ES-I3 (cell line): Measurements from ENCODE around the gene ALPL.

ENCODE experiments used
- H3K36me3 ChIP-seq: 2 replicates; pipeline ENCODE4 v1.6.1; 2013; ENCODE audit warnings: mild to moderate bottlenecking, low read length, control low read depth, moderate library complexity; ENCODE audit not compliant: insufficient read depth
- H3K4me1 ChIP-seq: 2 replicates; pipeline ENCODE4 v1.6.1; 2013; ENCODE audit warnings: mild to moderate bottlenecking, control low read depth, low read length; ENCODE audit not compliant: insufficient read depth
- H3K9ac ChIP-seq: 2 replicates; pipeline ENCODE4 v1.6.1; 2013; ENCODE audit warnings: low read depth, mild to moderate bottlenecking, low read length, moderate library complexity
- H3K9me3 ChIP-seq: 2 replicates; pipeline ENCODE4 v1.6.1; 2013; ENCODE audit warnings: mild to moderate bottlenecking, low read length, moderate library complexity; ENCODE audit not compliant: control insufficient read depth, insufficient read depth

Gene ALPL

DNA sequence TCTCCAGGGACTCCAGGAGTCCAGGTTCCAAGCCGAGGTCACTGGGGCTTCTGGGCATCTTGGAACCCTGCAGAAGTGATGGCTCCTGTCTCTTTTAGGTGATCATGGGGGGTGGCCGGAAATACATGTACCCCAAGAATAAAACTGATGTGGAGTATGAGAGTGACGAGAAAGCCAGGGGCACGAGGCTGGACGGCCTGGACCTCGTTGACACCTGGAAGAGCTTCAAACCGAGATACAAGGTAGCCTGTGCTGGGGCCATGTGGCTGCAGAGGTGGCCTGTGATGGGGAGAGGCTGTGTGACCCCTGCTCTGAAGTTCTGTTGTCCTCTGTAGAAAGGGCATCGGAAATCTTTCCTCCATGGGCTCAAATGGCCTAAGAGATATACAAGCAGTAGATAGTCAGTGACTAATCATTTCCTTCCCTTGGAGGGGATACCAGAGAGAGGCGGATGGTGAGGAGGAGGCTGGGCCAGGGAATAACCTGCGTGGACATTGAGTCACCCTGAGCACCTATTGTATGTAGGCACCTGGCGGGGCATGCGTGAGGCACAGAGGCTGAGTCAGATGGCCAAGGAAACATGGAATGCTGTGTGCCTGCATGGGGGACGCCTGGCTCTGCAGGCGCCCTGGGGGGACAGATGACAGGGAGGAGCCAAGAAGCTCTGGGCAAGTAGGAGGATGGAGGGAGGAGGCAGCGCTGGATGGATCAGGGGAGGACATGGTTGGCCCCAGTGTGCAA, 59.0 kb downstream of the ALPL start:
- H3K4me1 ChIP-seq = 0 out of 2 replicates have a peak, but pooled peaks cover 3% of the 10 kb centered on the region
- no peaks in the 10 kb centered on the region; the same call in 1 of the 2 replicates for H3K36me3 ChIP-seq
- H3K9ac ChIP-seq = no peak overlapping the region
- no peaks in the 10 kb centered on the region for H3K9me3 ChIP-seq

DNA sequence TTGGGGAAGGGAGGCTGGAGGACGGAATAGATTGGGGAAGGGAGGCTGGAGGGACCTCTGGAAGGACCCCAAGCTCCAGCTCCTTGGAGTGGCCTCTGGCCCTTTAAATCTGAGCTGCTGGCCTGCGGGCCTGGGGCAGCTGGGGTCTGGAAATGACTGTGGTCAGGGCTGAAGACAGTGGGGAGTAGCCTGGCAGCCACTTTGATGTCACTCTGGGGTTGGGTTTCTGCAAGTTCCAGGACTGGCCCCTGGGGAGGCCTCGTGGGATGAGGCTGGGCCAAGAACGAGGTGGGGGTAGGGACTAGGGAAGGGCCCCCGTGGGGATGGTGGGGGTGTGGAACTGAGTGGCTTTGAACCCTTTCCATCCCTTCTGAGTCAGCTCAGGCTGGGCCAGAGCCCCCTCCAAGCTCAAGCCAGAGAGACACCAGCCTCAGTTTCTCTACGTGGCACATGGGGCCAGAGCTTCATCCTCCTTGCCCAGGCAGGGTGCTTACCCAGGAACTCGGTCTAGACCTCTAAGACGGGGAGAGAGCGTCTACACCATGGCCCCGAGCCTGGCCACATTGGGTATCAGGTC, 59.7 kb downstream of the ALPL start:
- Histone ChIP-seq H3K4me1 (peaks cover 3% of the 10 kb centered on the region; the same call in 1 of the 2 replicates), H3K9ac (no peak overlapping the region), H3K9me3 (no peaks in the 10 kb centered on the region), H3K36me3 (no peaks in the 10 kb centered on the region; the same call in 1 of the 2 replicates)

DNA sequence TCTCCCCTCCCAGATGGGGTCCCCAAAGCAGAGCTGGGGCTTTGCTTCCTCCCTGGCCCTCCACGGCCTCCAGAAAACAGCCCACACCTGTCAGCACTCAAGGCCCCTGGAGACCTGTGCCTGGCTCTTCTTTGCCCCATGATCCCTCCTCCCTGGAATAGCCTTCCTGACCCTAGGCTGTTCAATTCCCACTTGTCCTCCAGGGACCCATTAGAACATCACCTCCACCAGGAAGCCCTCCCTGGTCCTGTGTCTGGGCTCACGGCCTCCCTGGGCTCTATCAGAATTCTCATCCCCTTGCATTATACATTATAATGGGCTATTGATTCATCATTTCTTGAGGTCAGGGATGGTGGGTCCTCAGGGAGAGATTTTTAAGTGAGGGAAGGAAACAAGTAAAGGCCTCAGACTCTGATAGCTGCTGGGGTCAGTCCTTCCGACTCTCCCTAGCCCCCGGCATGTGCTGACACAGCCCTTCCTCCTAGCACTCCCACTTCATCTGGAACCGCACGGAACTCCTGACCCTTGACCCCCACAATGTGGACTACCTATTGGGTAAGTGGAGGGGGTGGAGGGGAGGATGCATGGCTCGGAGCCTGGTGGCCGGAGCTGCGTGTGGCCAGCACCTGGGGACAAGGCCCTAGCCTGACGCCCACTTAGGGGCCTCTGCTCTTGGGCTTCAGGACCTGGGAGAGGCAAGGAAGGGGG, 60.8 kb downstream of the ALPL start:
- no peak overlapping the region for H3K9ac ChIP-seq
- H3K9me3 ChIP-seq = no peaks in the 10 kb centered on the region
- peaks cover 10% of the 10 kb centered on the region; the same call in 1 of the 2 replicates for H3K4me1 ChIP-seq
- H3K36me3 ChIP-seq = no peaks in the 10 kb centered on the region

DNA sequence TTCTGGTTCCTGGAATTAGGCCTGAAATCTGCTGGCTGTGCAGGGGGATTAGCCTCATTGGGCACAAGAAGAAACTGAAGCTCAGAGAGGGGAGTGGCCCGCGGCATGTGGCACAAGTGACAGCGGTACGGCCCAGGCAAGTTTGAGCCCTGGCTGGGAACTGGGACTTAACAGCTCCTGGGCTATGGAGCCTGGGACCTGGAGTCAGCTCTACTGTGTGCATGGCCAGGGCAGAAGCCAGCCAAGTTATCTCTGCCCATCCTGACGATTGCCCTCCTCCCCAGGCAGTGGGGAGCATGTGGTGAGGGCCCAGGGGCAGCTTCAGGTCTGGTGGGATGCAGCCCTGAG, 61.3 kb downstream of the ALPL start:
- Histone ChIP-seq H3K36me3 (no peaks in the 10 kb centered on the region), H3K9ac (no peak overlapping the region), H3K9me3 (no peaks in the 10 kb centered on the region), H3K4me1 (peaks cover 14% of the 10 kb centered on the region; the same call in 1 of the 2 replicates)

DNA sequence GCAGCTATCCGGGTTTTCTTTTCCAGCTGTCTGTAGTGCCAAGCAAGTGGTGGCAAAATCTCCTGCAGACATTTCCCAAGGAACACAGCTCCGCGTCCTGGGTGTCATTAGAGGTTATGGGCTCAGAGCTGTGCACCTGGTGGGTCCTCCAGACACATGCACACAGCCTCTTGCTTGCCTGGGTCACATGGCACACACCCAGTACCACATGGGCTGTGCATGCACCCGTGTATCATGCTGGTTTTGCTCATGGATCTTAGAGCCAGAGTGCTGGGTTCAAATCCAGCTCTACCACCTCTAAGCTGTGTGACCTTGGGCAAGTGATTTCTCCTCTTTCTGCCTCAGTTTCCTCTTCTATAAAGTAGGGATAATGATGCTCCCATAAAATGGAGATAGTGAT, 61.7 kb downstream of the ALPL start:
- Histone ChIP-seq H3K4me1 (peaks cover 14% of the 10 kb centered on the region; the same call in 1 of the 2 replicates), H3K36me3 (no peaks in the 10 kb centered on the region), H3K9me3 (no peaks in the 10 kb centered on the region), H3K9ac (no peak overlapping the region)

DNA sequence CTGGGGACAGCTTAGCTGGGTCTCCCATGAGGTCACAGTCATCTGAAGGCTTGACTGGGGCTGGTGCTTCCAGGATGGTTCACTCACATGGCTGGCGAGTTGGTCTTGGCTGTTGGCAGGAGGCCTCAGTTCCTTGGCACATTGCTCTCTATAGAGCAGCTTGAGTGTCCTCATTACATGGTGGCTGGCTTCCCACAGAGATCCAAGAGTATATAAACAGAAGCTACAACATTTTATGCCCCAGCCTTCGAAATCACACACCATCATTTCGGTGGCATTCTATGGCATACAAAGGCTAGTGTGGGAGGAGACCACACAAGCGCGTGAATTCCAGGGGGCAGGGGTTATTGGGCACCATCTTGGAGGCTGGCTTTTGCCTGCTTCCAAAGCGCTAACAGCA, 63.0 kb downstream of the ALPL start:
- Histone ChIP-seq H3K36me3 (no peaks in the 10 kb centered on the region), H3K9me3 (no peaks in the 10 kb centered on the region), H3K4me1 (peaks cover 14% of the 10 kb centered on the region; the same call in 1 of the 2 replicates), H3K9ac (no peak overlapping the region)

DNA sequence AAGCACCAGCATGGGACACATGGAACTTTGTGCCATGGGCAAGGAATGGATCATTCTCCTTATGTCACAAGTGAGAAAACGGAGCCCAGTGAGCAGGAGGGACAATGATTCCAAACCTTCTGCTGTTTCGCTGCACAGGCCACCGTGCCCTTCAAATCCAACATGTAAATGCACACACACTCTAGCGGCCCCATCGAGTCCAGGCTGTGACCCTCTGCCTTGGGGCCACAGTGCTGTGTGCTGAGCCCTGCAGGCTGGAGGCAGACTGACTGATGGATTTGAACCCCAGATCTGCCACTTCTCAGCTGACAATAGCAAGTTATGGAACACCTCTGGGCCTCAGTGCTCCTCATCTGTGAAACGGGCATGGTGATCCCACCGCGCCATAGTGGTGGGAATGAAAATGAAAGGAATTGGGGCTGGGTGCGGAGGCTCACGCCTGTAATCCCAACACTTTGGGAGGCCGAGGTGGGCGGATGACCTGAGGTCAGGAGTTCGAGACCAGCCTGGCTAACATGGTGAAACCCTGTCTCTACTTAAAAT, 63.6 kb downstream of the ALPL start:
- H3K9me3 ChIP-seq = no peaks in the 10 kb centered on the region
- H3K9ac ChIP-seq = no peak overlapping the region
- H3K4me1 ChIP-seq = peaks cover 11% of the 10 kb centered on the region; the same call in 1 of the 2 replicates
- H3K36me3 ChIP-seq = no peaks in the 10 kb centered on the region

DNA sequence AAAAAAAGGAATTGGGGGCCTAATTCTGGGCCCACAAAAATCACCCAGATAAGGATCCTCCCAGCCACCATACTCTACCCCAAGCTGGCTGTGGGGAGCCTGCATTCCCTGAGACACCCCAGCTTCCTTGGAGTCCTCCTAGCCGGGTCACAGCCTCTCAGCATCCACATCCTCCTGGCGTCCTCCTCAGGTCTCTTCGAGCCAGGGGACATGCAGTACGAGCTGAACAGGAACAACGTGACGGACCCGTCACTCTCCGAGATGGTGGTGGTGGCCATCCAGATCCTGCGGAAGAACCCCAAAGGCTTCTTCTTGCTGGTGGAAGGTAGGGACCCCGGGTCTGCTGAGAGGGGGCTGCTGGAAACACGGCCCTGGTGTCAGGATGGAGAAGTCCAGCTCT, 64.3 kb downstream of the ALPL start:
- no peaks in the 10 kb centered on the region for H3K36me3 ChIP-seq
- no peaks in the 10 kb centered on the region for H3K9me3 ChIP-seq
- no peak overlapping the region for H3K9ac ChIP-seq
- peaks cover 11% of the 10 kb centered on the region; the same call in 1 of the 2 replicates for H3K4me1 ChIP-seq

DNA sequence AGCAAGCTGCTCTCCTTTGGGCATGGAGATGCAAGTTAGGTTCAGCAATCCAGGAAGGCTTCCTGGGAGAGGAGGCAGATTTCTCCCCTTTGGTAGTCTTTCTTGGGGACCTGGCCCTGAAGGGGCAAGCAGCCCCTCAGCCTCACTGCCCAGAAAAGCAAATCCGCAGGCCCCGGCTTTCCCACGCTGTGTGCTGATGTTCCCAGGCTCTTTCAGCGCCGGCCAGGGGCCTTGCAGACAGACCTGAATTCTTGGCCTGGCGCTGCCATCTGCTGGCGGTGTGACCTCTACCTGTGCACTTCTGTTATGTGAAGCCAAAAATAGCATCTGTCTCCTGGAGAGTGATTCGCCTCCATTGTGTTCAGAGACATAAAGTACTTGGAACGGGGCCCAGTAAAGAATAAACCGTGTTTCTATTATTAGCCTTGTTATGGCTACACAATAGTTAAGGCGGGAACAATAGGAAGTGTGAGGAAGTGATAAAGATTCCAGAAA, 64.8 kb downstream of the ALPL start:
- Histone ChIP-seq H3K4me1 (peaks cover 11% of the 10 kb centered on the region; the same call in 1 of the 2 replicates), H3K36me3 (no peaks in the 10 kb centered on the region), H3K9me3 (no peaks in the 10 kb centered on the region), H3K9ac (no peak overlapping the region)

DNA sequence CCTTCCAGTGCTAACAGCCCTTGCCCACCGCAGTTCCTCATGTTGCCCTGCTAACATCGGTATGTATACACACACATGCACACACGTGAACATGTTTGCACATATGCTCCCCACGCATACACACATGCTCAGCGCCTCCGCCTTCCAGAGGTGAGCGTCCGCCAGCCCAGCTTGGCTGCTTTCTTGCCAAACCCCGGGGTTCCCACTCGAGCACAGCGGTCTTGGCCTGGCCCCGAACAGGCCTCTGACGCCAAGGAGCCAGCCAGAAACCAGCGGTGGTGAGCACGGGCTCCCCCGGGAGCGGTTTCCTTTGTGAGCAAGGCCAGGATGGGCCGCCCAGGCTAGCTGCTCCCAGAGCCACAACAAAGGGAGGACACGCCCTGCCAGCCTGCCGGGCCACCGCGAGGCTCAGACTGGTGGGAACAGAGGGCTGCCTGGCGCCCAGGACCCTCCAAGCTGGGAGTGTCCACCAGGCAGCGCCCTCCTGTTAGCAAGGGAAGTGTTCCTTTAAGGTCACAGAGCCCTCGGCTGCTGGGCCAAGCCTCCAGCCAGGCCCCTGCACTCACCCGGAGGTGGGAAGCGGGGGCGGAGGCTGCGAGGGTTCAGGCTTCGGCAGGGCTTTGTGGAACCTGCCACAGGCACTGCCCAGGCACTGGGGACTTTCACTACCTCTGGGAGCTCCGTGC, 65.4 kb downstream of the ALPL start:
- Histone ChIP-seq H3K4me1 (peaks cover 11% of the 10 kb centered on the region; the same call in 1 of the 2 replicates), H3K9me3 (no peaks in the 10 kb centered on the region), H3K9ac (no peak overlapping the region), H3K36me3 (no peaks in the 10 kb centered on the region)

DNA sequence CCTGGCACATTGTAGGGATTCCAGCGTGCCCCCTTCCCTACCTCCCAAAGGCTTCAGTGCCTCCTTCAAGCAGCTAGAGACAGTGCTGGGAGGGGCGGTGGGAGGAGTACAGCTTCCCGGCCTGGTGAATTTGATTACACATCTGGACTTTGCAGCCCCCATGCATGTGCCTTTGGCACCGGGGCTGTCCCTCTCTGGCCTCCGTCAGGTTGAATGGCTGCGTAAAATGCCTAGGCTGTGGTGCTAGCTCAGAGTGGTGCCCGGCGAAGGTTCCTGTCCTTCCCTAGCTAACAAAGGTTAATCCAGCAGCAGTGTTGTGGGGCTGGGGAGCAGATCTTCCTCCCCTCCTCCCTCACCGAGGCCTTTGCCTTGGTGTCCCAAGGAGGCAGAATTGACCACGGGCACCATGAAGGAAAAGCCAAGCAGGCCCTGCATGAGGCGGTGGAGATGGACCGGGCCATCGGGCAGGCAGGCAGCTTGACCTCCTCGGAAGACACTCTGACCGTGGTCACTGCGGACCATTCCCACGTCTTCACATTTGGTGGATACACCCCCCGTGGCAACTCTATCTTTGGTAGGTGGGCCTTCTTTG, 66.2 kb downstream of the ALPL start:
- Histone ChIP-seq H3K36me3 (no peaks in the 10 kb centered on the region), H3K9ac (no peak overlapping the region), H3K9me3 (no peaks in the 10 kb centered on the region), H3K4me1 (peaks cover 11% of the 10 kb centered on the region; the same call in 1 of the 2 replicates)

DNA sequence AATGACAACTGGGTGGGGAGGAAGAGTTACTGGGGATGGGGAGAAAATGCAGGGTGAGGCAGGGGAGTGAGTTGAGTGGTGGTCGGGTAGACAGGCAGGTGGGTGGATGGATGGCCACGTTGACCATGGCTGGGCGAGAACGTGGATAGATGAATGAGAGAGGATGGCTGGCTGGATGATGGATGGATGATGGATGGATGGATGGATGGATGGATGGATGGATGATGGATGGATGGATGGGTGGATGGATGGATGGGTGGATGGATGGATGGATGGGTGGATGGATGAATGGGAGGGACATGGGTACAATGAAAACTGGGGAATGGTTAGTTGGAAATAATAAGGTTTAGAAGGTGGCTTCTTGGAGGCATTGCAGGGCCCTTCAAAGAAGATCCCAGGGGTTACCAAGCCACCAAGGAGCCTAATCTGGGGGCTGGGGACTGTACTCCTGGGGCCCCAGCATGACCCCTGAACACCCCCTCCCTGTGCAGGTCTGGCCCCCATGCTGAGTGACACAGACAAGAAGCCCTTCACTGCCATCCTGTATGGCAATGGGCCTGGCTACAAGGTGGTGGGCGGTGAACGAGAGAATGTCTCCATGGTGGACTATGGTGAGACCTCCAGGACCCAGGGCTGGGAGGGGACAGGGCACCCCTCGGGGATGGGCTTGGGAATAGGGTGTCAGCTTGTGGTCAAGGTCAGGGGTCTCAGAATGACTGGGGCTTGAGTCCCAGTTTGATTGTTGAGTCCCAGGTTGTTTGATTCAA, 67.0 kb downstream of the ALPL start:
- H3K9ac ChIP-seq = no peak overlapping the region
- peaks cover 11% of the 10 kb centered on the region; the same call in 1 of the 2 replicates for H3K4me1 ChIP-seq
- H3K9me3 ChIP-seq = no peaks in the 10 kb centered on the region
- no peaks in the 10 kb centered on the region for H3K36me3 ChIP-seq

DNA sequence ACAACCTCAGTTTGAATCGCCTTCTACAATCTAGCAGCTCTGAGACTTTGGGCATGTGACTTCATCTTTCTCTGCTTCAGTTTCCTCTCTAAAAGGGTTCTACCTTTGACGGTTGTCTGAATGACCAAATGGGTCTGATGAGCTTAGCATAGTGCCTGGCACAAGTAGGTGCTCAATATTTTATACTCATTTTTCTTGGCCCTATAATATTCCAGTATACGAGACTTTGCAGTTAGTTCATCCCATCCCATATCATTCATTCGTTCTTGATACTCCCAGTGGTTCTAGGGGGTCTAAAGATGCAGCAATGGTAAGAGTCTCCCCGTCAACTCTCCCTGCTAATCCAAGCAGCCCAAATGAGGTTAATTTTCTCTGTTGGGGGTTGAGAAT, 67.6 kb downstream of the ALPL start:
- Histone ChIP-seq H3K9ac (no peak overlapping the region), H3K36me3 (no peaks in the 10 kb centered on the region), H3K4me1 (peaks cover 11% of the 10 kb centered on the region; the same call in 1 of the 2 replicates), H3K9me3 (no peaks in the 10 kb centered on the region)
